Peyer's patch (tissue), 4 donors: ENCODE results near the gene PLD5.
"Not testable (repeated sequence)": the region's sequence is repeated elsewhere in the genome, so short reads cannot be mapped to it uniquely, and the experiment has no call there.

ENCODE experiments used
- POLR2A ChIP-seq, 2 donors: fragments of 450-650 bp; IDR thresholded peaks; one replicate each; pipeline ENCODE4 v1.5.1; 2017; ENCODE audit warnings: antibody characterized with exemption in 2 of 2, mild to moderate bottlenecking in 2 of 2, moderate library complexity in 2 of 2
- TF ChIP-seq, protein P1 (sequence below), 6 experiments: fragments of 450-650 bp in 4 of 6; fragments of 200-600 bp in 2 of 6; sonication (generic) in 1 of 6; IDR thresholded peaks; one replicate each; pipeline ENCODE4 v1.5.1; 2017 to 2019; ENCODE audit warnings: antibody characterized with exemption in 6 of 6, mild to moderate bottlenecking in 3 of 6, moderate library complexity in 1 of 6

GRCh38 chr1:242214455-242214854 lies 310.0 kb downstream of the PLD5 start:
- TF ChIP-seq, protein P1, sequence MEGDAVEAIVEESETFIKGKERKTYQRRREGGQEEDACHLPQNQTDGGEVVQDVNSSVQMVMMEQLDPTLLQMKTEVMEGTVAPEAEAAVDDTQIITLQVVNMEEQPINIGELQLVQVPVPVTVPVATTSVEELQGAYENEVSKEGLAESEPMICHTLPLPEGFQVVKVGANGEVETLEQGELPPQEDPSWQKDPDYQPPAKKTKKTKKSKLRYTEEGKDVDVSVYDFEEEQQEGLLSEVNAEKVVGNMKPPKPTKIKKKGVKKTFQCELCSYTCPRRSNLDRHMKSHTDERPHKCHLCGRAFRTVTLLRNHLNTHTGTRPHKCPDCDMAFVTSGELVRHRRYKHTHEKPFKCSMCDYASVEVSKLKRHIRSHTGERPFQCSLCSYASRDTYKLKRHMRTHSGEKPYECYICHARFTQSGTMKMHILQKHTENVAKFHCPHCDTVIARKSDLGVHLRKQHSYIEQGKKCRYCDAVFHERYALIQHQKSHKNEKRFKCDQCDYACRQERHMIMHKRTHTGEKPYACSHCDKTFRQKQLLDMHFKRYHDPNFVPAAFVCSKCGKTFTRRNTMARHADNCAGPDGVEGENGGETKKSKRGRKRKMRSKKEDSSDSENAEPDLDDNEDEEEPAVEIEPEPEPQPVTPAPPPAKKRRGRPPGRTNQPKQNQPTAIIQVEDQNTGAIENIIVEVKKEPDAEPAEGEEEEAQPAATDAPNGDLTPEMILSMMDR (IDR thresholded peaks at IDR 0.05), result not testable (repeated sequence)
- not testable (repeated sequence) for TF ChIP-seq POLR2A (IDR thresholded peaks at IDR 0.05)
